Urothelium cell line (cell line): ENCODE results near the gene MBD3L1.

Experiments used
- DNase-seq: peaks from one replicate; pipeline ENCODE4 v3.0.0; 2011; ENCODE audit warnings: low spot score, mixed read lengths
- FAIRE-seq: peaks from 2 replicates; lab custom pipeline; 2011; peaks lifted over from hg19 to GRCh38; lab: Jason Lieb, UNC

Gene MBD3L1

DNA sequence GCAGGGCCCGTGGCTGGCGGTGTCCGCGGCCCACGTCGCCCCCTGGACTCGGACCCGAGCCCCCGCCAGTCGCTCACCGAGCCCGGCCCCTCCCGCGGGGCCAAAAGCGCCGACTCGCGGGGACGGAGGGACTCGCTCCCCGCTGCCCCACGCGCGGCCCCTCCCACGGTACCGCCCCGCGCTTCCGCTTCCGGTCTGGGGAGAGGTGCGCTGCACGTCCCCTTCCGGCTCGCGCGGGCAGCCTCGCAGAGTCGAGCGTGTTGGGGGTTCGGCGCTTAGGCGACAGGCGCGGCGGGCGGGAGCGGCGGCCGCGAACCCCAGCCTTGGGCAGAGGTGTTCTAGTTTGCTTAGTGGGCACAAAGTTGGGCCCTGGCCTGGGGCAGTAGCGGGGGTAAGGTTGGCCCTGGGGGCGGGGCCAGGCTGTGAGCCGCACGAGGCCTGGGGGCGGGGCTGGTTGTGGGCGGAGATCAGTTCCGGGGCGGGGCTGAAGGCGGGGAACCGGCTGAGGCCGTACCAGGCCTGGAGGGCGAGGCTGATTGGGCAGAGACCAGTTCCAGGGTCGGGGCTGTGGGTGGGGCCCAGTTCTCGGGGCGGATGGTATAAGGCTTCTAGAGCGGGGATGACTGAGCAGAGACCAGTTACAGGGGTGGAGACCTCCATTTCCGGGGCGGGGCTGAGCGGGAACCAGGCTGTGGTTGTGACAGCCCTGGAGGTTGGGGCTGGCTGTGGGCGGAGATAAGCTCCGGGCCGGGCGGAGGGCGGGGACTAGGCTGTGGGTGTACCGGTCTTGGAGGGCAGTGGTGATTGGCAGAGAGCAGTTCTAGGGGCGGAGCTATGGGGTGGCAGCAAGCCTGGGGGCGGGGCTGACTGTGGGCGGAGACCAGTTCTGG lies at the start of gene MBD3L1, which contains the start of gene ZNF558:
Gene MBD3L1, plus strand, starts transcription at position 246 of the 890 bp plus-strand sequence. CDS start 10,302 bp downstream, outside the sequence.
Gene ZNF558, minus strand, starts transcription at position 173 of the 890 bp plus-strand sequence. CDS start 9,645 bp downstream, outside the sequence.
- FAIRE-seq = peak; percentile 83
- DNase-seq = peak; percentile 94

DNA sequence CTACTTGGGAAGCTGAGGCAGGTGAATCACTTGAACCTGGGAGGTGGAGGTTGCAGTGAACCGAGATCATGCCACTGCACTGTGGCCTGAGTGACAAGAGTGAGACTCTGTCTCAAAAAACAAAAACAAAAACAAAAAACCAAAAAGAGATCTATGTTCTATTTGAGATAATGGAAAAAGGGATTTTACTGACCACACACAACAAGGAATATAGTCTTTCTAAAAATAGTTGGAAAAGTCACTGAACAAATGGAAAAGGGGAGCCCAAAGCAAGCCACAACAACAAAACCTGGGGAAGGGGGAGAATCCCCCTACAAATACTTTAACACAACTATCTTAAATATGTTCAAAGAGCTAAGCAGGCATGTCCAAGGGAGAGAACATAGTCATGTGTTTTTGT lies 37.4 kb upstream of the MBD3L1 start:
- FAIRE-seq (no peak), DNase-seq (no peak)

DNA sequence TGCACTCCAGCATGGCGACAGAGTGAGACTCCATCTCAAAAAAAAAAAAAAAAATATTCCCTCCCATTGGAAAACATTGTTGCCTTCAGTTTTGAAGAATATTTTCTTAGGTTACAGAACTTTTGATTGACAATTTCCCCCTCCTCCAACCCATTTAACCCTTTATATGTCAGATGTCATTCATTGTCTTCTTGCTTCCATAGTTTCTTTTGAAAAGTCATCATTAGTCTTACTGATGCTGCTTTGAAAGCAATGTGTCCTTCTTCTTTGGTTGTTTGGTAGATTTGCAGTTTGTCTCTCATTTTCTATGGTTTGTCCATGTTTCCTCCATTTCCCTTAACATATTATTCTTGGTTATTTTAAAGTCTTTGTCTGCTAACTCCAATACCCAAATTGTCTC lies 25.5 kb upstream of the MBD3L1 start:
- DNase-seq = no peak
- FAIRE-seq = no peak

DNA sequence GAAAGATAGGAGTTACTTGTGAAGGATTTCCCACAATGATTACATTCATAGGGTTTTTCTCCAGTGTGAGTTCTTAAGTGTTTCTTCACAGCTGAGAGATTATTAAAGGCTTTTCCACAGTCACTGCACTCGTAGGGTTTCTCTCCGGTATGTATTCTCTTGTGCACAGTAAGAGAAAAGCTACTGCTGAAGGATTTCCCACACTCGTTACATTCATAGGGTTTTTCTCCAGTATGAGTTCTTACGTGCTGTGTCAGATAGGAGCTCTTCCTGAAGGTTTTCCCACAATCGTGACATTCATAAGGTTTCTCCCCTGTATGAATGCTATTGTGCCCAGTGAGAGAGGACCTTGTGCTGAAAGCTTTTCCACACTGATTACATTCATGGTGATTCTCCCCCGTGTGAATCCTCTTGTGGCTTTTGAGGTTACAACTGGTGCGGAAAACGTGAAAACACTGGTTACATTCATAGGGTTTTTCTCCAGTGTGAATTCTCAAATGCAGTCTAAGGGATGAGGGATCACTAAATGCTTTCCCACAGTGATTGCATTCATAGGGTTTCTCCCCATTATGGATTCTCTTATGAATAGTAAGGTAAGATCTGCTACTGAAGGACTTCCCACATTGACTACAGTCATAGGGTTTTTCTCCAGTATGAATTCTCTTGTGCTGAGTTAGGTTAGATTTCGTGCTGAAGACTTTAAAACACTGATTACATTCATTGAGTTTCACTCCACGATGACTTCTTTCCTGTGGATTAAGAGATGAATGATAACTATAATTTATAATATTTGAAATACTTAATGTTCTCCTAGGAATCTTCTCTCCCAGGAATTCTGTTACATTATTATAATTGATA lies 20.6 kb upstream of the MBD3L1 start:
- FAIRE-seq = no peak
- no peak for DNase-seq

DNA sequence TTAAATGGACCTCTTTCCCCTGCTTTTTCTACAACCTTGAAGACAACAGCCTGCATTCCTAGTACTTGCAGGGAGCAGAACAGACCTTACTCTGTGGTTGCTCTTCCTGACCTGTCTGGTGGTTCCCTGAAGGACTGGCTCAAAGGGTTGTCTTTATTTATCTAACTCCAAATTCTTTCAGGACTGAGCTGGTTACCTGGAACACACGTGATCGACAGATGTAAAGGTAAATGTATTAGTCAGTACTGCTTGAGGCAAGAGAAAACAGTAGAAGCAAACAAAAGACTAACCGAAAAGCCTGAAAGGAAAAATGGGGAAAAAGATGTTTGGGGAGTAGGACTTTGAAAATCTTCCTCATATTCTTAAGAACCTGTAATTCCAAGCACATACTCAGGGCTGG lies 18.0 kb upstream of the MBD3L1 start:
- FAIRE-seq = no peak
- DNase-seq = no peak

DNA sequence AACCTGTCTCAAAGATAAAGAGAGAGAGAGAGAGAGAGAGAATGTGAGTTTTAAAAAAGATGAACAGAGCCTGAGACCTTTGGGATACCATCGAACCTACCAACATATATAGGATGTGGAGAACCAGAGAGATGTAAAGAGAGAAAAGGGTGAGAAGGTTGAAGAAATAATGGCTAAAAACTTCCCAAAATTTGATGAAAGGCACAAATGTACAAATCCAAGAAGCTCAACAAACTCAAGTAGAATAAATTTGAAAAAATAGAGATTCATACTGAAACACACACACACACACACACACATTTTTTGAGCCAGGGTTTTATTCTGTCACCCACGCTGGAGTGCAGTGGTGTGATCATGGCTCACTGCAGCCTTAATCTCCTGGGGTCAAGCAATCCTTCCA lies 16.4 kb upstream of the MBD3L1 start:
- FAIRE-seq (no peak), DNase-seq (no peak)

DNA sequence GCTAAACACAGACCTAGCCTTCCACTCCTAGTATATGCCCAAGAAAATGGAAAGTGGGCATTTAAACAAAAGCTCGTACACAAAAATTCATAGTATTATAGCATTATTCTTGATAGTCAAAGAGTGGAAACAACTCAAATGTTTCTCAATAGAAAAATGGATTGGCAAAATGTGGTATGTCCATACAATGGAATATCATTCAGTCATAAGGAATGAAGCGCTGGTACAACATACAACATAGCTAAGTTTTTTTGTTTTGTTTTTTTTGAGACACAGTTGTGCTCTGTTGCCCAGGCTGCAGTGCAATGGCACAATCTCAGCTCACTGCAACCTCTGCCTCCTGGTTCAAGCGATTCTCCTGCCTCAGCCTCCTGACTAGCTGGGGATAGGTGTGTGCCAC lies 11.9 kb upstream of the MBD3L1 start:
- DNase-seq (no peak), FAIRE-seq (no peak)

DNA sequence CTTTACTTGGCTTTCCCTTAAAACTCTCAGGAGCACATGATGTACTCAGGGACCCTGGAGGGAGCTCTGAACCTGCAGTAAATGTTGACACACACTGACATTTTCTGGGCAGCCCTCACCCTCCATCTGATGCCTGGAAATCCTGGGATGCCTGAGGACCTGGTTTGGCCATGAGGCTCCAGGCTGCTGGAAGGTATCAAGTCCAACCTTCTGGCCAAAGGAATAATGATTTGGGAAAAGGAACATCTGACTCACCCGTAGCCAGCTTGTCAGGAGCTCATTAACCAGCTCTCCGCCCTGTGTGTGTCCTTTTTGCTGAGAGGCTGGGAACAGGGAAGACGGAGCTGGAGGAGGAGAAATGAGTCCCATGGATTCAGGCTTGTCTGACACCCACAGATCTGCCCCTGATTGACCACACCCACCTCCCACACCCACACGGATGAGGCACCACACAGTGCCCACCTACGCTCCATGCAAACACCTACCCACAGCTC lies 10.4 kb upstream of the MBD3L1 start:
- FAIRE-seq = no peak
- DNase-seq = no peak

DNA sequence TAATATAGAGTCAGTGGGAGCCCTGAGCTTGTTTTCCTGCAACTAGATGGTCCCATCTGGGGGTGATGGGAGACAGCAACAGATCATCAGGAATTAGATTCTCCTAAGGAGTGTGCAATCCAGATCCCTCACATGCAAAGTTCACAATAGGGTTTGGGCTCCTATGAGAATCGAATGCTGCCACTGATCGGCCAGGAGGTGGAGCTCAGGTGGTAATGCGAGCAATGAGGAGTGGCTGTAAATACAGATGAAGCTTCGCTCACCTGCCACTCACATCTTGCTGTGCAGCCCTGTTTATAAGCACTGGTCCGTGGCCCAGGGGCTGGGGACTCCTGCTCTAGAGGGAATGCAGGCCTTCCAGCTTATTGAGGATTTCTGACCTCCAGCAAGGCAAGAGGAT lies 5.8 kb upstream of the MBD3L1 start:
- FAIRE-seq (no peak), DNase-seq (no peak)

DNA sequence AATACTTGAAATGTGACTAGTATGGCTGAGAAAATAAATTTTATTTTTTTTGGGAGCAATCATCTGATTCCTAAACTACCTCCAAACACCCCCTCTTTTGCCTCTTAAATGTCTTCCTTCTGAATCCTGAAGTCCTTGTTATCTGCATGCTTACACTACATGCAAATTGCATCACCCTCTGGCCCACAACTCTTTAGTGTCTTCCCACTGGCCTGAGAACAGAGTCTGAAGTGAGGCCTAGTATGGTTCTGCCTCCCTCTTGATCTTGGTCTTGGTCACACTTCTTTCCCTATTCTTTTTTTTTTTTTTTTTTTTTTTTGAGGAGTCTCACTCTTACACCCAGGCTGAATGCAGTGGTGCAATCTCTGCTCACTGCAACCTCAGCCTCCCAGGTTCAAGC lies 4.9 kb upstream of the MBD3L1 start:
- DNase-seq (no peak), FAIRE-seq (no peak)

DNA sequence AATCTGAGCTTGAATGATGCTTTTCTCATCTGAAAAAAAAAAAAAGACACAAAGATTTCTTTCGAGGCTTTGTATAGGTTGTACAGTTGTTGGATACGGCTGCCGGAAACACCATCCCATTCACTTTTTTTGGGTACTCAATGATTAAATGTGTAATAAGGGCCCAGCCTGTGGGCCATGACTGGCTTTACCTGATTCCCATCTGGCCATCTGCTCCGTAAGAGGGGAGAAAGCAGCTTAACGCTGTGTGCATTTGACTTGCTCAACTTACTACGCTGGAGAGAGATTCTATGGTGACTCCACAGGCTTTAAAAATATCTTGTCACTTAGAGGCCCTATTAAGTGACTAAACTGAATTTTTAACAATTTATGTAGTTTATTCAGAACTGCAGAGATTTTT lies 804 bp upstream of the MBD3L1 start:
- no peak for DNase-seq

DNA sequence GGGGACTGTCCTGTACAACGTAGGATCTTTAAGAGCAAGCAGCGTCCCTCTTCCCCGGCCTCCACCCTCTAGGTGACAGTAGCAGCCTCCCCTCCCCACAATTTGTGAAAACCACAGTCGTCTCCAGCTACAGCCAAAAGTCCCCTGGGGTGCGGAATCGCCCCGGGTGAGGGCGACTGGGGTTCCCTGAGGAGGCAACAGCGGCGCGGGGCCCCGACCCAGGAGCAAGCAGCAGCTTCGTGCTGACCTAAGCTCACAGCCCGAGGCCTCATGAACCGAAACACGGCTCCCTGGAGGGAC lies 395 bp upstream of the MBD3L1 start:
- no peak for DNase-seq
- no peak for FAIRE-seq

More for the DNA sequence above, 804 bp upstream of the MBD3L1 start:
- no peak for FAIRE-seq

DNA sequence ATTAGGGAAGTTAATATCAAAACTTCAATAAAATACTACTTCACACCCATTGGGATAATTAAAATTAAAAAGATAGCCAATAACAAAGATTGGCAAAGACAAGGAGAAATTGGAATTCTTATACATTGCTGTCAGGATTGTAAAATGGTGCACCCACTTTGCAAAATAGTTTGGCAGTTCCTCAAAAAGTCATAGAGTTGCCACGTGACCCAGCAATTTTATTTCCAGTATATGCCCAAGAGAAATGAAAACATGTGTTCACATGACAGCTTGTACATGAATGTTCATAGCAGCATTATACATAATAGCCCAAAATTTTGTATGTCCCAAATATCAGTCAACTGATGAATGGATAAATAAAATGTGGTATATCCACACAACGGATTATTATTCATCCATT lies 3.3 kb downstream of the MBD3L1 start:
- FAIRE-seq (no peak), DNase-seq (no peak)

DNA sequence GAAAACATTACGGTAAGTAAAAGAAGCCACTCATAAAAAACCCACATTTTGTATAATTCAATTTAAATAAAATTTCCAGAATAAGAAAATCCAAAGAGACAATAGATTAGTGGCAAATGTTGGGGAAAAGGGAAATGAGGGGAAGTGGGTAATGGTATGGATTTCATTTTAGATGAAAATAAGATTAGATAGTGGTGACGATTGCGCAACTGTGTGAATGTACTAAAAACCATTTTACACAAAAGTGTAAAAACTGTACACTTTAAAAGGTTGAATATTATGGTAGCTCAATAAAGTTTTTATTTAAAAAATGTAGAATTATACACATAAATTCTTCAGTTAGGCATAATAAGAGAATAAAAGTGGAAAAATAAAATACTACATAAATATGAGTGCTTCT lies 3.7 kb downstream of the MBD3L1 start:
- DNase-seq = no peak
- FAIRE-seq = no peak

DNA sequence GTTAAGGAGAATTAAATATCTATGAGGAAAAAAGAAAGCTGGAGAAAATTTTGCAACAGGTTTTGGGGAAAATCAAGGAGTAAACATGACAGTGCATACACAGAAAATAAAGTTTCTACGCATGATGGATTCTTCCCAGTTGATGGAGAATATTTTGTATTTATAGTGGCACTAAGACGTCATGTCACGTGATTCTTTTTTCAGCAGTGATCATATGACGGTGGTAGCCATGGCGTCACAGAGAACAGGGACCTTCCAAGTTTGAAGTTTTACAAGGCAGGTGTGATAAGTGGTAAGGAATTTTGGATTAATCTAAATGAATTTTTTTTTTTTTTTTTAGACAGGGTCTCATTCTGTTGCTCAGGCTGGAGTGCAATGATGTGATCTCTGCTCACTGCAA lies 8.5 kb downstream of the MBD3L1 start:
- DNase-seq (no peak), FAIRE-seq (no peak)

DNA sequence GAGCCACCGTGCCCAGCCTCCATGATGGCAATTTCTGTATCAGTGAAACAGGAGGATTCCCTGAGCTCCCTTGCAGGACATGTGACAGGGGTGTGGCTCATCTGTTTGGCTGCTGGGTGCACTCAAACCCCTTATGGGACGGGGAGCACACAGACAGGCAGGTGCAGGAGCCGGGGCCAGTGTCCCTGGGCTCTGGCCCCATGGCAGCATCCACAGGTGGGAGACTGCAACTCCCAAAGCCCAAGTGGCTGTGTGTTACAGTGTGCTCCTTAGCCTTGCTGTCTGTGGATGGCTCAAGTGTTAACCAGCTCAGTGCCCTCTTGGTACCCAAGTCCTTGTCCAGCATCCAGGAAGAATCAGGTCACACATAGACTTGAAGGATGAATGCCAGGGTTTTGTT lies 14.6 kb downstream of the MBD3L1 start:
- no peak for FAIRE-seq

DNA sequence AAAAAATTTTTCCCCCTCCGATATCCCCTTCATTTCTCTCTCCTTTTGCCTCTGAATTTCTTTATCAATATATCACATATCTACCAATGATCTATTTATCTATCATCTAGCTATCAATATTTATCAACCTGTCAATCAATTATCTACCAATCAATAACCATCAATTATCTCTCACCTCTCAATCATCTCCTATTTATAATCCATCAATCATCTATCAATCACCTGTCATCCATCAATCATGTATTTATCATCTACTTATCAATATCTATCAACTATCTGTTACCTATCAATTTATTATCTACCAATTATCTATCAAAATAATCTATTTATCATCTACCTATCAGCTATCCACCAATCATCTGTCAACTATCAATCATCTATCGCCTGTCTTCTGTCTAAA lies 17.1 kb downstream of the MBD3L1 start:
- DNase-seq (no peak), FAIRE-seq (no peak)

More for the DNA sequence above, 14.6 kb downstream of the MBD3L1 start:
- no peak for DNase-seq

DNA sequence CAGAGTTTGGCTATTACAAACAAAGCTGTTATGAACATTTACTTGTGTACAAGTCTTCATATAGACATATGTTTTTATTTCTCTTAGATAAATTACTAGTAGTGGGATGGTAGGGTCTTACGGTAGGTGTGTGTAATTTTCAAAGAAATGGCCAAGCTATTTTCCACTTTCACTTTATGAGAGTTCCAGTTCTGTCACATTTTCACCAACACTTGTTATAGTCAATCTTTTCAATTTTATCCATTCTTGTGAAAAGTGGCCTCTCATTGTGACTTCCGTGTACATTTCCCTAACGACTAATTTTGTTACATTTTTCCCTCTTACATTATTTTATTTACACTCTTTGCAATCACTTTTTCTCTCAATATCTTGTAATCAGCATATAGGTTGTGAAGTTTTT lies 18.3 kb downstream of the MBD3L1 start:
- FAIRE-seq (no peak), DNase-seq (no peak)

DNA sequence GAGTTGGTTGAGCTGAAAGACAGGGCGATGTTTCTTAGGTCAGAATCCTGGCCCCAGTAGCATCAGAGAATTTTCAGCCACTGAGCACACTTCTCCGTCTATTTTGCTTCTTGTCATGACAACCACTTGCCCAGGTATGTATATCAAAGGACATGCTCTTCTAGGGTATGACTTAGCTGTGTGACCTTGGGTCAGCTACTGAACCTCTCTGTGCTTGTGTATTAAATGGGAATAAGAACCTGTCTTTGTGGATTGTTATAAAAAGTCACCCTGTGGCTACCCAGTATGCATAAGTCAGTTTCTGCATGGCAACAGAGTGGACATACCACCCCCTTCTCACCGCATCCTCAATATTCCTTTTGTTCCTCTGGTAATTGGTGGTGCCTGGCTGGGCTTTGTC lies 26.1 kb downstream of the MBD3L1 start:
- no peak for FAIRE-seq
- no peak for DNase-seq

DNA sequence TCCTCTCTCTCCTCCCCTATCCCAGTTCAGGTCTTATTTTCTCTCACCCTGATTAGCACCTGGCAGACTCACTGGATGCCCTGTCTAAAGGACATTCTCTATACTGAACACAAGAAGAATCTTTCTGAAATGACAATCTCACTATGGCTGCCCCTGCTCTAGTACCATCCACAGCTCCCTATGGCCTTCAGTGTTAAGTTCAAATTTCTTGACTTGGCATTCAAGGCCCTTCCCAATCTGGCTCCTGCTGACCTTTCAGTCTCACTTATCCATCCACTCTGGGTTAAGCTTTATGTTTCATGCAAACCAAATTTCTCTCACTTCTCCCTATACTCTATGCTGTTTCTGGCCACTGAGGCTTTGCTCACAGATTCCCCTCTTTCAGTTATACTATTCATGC lies 34.2 kb downstream of the MBD3L1 start:
- DNase-seq (no peak), FAIRE-seq (no peak)

DNA sequence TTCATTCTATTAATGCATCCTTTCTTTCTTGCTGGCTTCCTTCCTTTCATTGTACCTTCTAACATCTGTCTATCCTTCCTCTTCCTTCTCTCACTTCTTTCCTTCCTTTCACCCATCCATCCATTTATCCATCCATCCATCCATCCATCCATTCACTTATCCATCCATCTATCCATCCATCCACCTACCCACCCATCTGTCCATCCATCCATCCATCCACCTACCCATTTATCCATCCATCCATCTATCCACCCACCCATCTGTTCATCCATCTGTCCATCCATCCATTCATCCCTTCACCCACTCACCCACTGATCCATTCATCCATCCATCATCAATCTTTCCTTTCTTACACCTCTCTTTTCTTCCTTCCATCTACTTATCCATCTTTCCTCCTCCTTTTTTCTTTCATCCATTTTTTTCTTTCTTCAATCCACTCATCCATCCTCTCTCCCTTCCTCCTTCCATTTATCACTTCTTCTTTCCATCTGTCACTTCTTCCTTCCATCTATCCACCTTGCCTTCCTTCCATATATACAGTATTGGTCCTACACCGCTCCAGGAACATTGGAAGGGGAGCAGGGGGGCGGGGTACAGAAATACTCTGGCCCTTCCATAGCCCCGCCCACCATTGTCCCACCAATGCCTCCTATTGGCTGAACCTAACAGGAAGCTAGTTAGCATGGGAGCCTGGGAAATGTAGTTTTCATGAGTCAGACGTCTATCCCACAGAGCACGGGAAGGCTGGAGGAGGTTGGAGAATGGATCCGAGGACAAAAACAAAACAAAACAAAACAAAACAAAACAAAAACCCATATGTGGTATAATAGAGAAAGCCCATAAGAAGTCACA lies 45.9 kb downstream of the MBD3L1 start:
- FAIRE-seq = no peak

More for the DNA sequence above, 45.9 kb downstream of the MBD3L1 start:
- DNase-seq = peak; percentile 28
